SK-N-SH (cell line): ENCODE data around the gene ZNF474. TPM values are rescaled to one million over a fixed set of nuclear protein-coding genes. Genes with fewer than 3 reads are reported as not detected.
A peak's percentile ranks its signal among the peaks of the same experiment; 100 is the strongest.

Experiments
- CTCF ChIA-PET: fragments of 300-600, 350-600 bp; formaldehyde crosslinking; extraction: SDS; loops from one replicate; lab custom pipeline; 2021; lab: Yijun Ruan, JAX
- POLR2A ChIA-PET: fragments of 350-600 bp; sonication (Branson Sonifier 250); formaldehyde crosslinking; extraction: SDS; loops from one replicate; lab custom pipeline; 2020; ENCODE audit warnings: antibody characterized with exemption, inconsistent platforms; lab: Yijun Ruan, JAX
- DNase-seq: peaks from one replicate; pipeline ENCODE4 v3.0.0; 2012
- H2AFZ ChIP-seq: fragments of 200-600 bp; sonication (generic); 2 replicates; pipeline ENCODE4 v1.8.1; 2016; ENCODE audit warnings: antibody characterized with exemption, mild to moderate bottlenecking, low read depth
- H3F3A ChIP-seq: fragments of 200-600 bp; sonication (generic); replicated peaks from 2 replicates; pipeline ENCODE3; 2016; ENCODE audit warnings: antibody characterized with exemption, mild to moderate bottlenecking; ENCODE audit not compliant: insufficient read depth
- H3K27ac ChIP-seq, 2 experiments: fragments of 200-500 bp in 1 of 2; fragments of 200-600 bp in 1 of 2; sonication (Bioruptor generic) in 1 of 2; sonication (generic), shearing (Covaris generic) in 1 of 2; 2 replicates each; pipeline versions ENCODE4 v1.5.1 to v1.6.1; 2014 to 2016; ENCODE audit warnings: low read depth in 2 of 2, inconsistent platforms in 1 of 2, low read length in 1 of 2, mild to moderate bottlenecking in 1 of 2, mixed read lengths in 1 of 2
- H3K27me3 ChIP-seq: fragments of 200-600 bp; sonication (generic), shearing (Covaris generic); 2 replicates; pipeline ENCODE4 v1.6.1; 2016; ENCODE audit warnings: mixed run types; ENCODE audit not compliant: insufficient read depth
- H3K36me3 ChIP-seq, 2 experiments: fragments of 200-500 bp in 1 of 2; fragments of 200-600 bp in 1 of 2; sonication (Bioruptor generic) in 1 of 2; sonication (generic) in 1 of 2; replicated peaks in 1 of 2; 2 replicates each; pipeline versions ENCODE3 to v1.5.1; 2014 to 2016; ENCODE audit warnings: low read length in 1 of 2, mild to moderate bottlenecking in 1 of 2; ENCODE audit not compliant: insufficient read depth in 2 of 2, control insufficient read depth in 1 of 2
- H3K4me1 ChIP-seq, 2 experiments: fragments of 200-500 bp in 1 of 2; fragments of 200-600 bp in 1 of 2; sonication (Bioruptor generic) in 1 of 2; sonication (generic), shearing (Covaris generic) in 1 of 2; 2 replicates each; pipeline versions ENCODE4 v1.5.1 to v1.6.1; 2014 to 2016; ENCODE audit warnings: low read depth in 1 of 2, low read length in 1 of 2, mixed run types in 1 of 2; ENCODE audit not compliant: insufficient read depth in 2 of 2, control insufficient read depth in 1 of 2
- H3K4me2 ChIP-seq: fragments of 200-600 bp; sonication (generic), shearing (Covaris generic); 2 replicates; pipeline ENCODE4 v1.6.1; 2017; ENCODE audit warnings: mixed run types
- H3K4me3 ChIP-seq, 2 experiments: fragments of 200-500 bp in 1 of 2; fragments of 200-600 bp in 1 of 2; sonication (Bioruptor generic) in 1 of 2; sonication (generic), shearing (Covaris generic) in 1 of 2; 2 replicates each; pipeline versions ENCODE4 v1.5.1 to v1.8.1; 2014 to 2016; ENCODE audit warnings: low read depth in 2 of 2, inconsistent platforms in 1 of 2, low read length in 1 of 2, mild to moderate bottlenecking in 1 of 2, mixed read lengths in 1 of 2, moderate library complexity in 1 of 2
- H3K79me2 ChIP-seq: fragments of 200-600 bp; sonication (generic); 2 replicates; pipeline ENCODE4 v1.8.1; 2017; ENCODE audit warnings: mild to moderate bottlenecking; ENCODE audit not compliant: insufficient read depth
- H3K9ac ChIP-seq: fragments of 200-600 bp; sonication (generic); 2 replicates; pipeline ENCODE4 v1.6.1; 2017; ENCODE audit warnings: mixed run types
- H3K9me2 ChIP-seq: fragments of 200-600 bp; sonication (generic); 2 replicates; pipeline ENCODE4 v1.6.1; 2017; ENCODE audit warnings: mixed run types
- H3K9me3 ChIP-seq: fragments of 200-600 bp; sonication (generic); 2 replicates; pipeline ENCODE4 v1.6.1; 2017; ENCODE audit warnings: mixed run types, mild to moderate bottlenecking, moderate library complexity
- H4K20me1 ChIP-seq: fragments of 200-600 bp; sonication (generic); 2 replicates; pipeline ENCODE4 v1.6.1; 2017; ENCODE audit warnings: mild to moderate bottlenecking, mixed run types; ENCODE audit not compliant: insufficient read depth
- CHD2 ChIP-seq: fragments of 150-350 bp; IDR thresholded peaks from 2 replicates; pipeline ENCODE4 v1.6.1; 2018; ENCODE audit warnings: low read length; ENCODE audit not compliant: partially characterized antibody
- ELF1 ChIP-seq: IDR thresholded peaks from 2 replicates; pipeline ENCODE4 v1.4.0; 2012
- EP300 ChIP-seq, 2 experiments: IDR thresholded peaks; 2 replicates each; pipeline versions ENCODE4 v1.4.0 to v1.6.1; 2012; ENCODE audit warnings: borderline replicate concordance in 1 of 2, low read depth in 1 of 2, low read length in 1 of 2
- FOSL2 ChIP-seq: IDR thresholded peaks from 2 replicates; pipeline ENCODE4 v1.4.0; 2012; ENCODE audit warnings: low read depth, mild to moderate bottlenecking, moderate library complexity, borderline replicate concordance
- FOXJ3 ChIP-seq: sonication (generic); formaldehyde crosslinking; IDR thresholded peaks from 2 replicates; pipeline ENCODE4 v1.5.1; 2020; ENCODE audit warnings: mild to moderate bottlenecking, missing genetic modification reagents
- JUND ChIP-seq: IDR thresholded peaks from 2 replicates; pipeline ENCODE4 v1.4.0; 2012
- MEF2A ChIP-seq: IDR thresholded peaks from 2 replicates; pipeline ENCODE4 v1.4.0; 2012; ENCODE audit warnings: low read depth, borderline replicate concordance
- MXI1 ChIP-seq: IDR thresholded peaks from 2 replicates; pipeline ENCODE4 v1.6.1; 2012; ENCODE audit warnings: mild to moderate bottlenecking, low read depth, low read length, improper control_type of control experiment
- NFIC ChIP-seq: IDR thresholded peaks from 2 replicates; pipeline ENCODE4 v1.4.0; 2012; ENCODE audit warnings: borderline replicate concordance
- PBX3 ChIP-seq: IDR thresholded peaks from 2 replicates; pipeline ENCODE4; 2012
- POLR2AphosphoS5 ChIP-seq: IDR thresholded peaks from 2 replicates; pipeline ENCODE4 v1.6.1; 2012; ENCODE audit warnings: low read depth, low read length
- RAD21 ChIP-seq: IDR thresholded peaks from 2 replicates; pipeline ENCODE4 v1.6.1; 2012; ENCODE audit warnings: mild to moderate bottlenecking, low read length
- RCOR1 ChIP-seq: fragments of 150-350 bp; IDR thresholded peaks from 2 replicates; pipeline ENCODE4 v1.6.1; 2017; ENCODE audit warnings: antibody characterized with exemption, low read length
- RFX5 ChIP-seq: IDR thresholded peaks from 2 replicates; pipeline ENCODE4 v1.6.1; 2012; ENCODE audit warnings: mild to moderate bottlenecking, improper control_type of control experiment, low read length
- RXRA ChIP-seq: IDR thresholded peaks from 2 replicates; pipeline ENCODE4 v1.4.0; 2012; ENCODE audit warnings: low read depth, mild to moderate bottlenecking, borderline replicate concordance
- SIN3A ChIP-seq: IDR thresholded peaks from 2 replicates; pipeline ENCODE4 v1.6.1; 2012; ENCODE audit warnings: low read depth, mild to moderate bottlenecking, low read length, moderate library complexity, borderline replicate concordance
- SMC3 ChIP-seq: IDR thresholded peaks from 2 replicates; pipeline ENCODE4 v1.6.1; 2012; ENCODE audit warnings: low read depth, low read length, improper control_type of control experiment
- TAF1 ChIP-seq: IDR thresholded peaks from 2 replicates; pipeline ENCODE4 v1.6.1; 2012; ENCODE audit warnings: low read depth, mild to moderate bottlenecking, low read length, moderate library complexity, borderline replicate concordance
- TCF12 ChIP-seq: IDR thresholded peaks from 2 replicates; pipeline ENCODE4 v1.4.0; 2012
- TEAD4 ChIP-seq: IDR thresholded peaks from 2 replicates; pipeline ENCODE4 v1.4.0; 2012; ENCODE audit warnings: mild to moderate bottlenecking, borderline replicate concordance; ENCODE audit not compliant: insufficient read depth
- USF1 ChIP-seq: IDR thresholded peaks from 2 replicates; pipeline ENCODE4 v1.4.0; 2012; ENCODE audit warnings: low read depth, borderline replicate concordance
- YY1 ChIP-seq: IDR thresholded peaks from 2 replicates; pipeline ENCODE4 v1.4.0; 2012; ENCODE audit warnings: low read depth, mild to moderate bottlenecking
- ZBTB33 ChIP-seq: IDR thresholded peaks from 2 replicates; pipeline ENCODE4 v1.4.0; 2012; ENCODE audit warnings: low read depth, borderline replicate concordance
- WGBS: methylation state at CpG from one replicate; pipeline ENCODE4 v1.1.6; 2017; ENCODE audit warnings: low lambda C conversion rate; 5-methylcytosine and 5-hydroxymethylcytosine counted together
- polyA plus RNA-seq, 3 experiments: library from polyadenylated mRNA; depleted of rRNA; stranded (reverse); fragments of >200 nt; gene quantifications; 2 replicates each; pipeline ENCODE4 v1.2.3, GENCODE V29; 2012
- TF ChIP-seq, protein P1 (sequence below): IDR thresholded peaks from 2 replicates; pipeline ENCODE4 v1.6.1; 2012; ENCODE audit warnings: mild to moderate bottlenecking, low read depth, low read length, moderate library complexity
- TF ChIP-seq, protein P2 (sequence below): IDR thresholded peaks from 2 replicates; pipeline ENCODE4 v1.4.0; 2012; ENCODE audit warnings: low read depth

ZNF474 gene
- polyA plus RNA-seq, 1 of the 3 experiments (the other 2 are of a cell fraction) = 0.08 TPM

DNA sequence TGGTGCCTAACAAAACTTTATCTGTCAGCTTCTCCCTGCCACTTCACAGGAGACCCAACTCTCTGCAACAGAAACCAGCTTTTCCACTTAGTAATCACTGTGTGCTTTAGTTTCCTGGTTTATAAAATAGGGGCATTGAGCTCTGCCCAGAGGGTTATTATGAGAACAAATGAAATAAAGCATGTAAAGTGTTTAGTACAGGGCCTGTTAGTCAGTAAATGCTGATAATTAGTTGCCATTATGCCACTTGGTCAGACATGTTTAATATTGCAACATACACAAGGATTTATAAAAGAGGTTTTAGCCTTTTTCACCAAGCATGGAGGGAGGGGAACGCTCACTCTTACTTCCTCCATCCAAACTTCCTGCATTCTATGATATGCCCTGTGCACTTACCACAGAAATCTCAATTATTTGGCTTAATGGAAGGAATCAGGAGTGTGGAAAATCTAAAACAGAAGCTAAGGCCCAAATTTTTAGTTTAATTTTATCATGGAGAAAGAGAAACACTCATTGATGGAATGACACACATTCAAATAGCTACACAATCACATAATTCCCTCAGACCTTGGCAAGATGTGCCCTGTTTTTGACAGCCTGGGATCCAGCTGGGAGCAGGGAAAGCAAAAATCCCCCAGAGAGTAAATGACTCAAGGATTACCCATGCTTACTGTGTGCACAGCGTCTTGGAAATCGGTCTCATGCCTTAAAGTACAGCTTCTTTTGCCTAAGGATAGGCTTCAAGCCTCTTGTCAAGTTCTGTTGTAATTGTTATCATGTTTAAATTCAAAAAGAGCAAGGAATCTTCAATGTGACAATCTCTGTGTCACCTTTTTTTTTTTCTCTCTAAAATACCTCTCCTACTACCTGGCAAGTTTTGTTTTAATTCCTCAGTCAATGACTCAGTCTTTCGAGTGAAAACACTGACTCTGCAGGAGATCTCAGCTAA, 34.0 kb downstream of the ZNF474 start:
- H3K27me3 ChIP-seq = no peaks in the 10 kb centered on the region
- H2AFZ ChIP-seq = peak overlapping the region; percentile 56
- no peak for DNase-seq
- no peaks in the 10 kb centered on the region for H4K20me1 ChIP-seq
- H3K4me3 ChIP-seq = peak overlapping the region; percentile 3 to 25; a peak in 3 of 4 replicates
- ChIA-PET CTCF (interaction anchor here (1.8 kb wide), 1 partner anchor 13 kb away, joined by 4 read pairs; no protein-coding TSS in a partner anchor), POLR2A (no interaction called here)
- peak overlapping the region; percentile 56 for H3K4me2 ChIP-seq
- peak overlapping the region; percentile 60 for H3K9ac ChIP-seq
- H3K9me2 ChIP-seq = no peaks in the 10 kb centered on the region
- peaks cover 7 to 31% of the 10 kb centered on the region in 2 experiments for H3K4me1 ChIP-seq
- peak overlapping the region; percentile 75 to 96 for H3K27ac ChIP-seq
- H3K79me2 ChIP-seq = no peaks in the 10 kb centered on the region
- WGBS = 10% methylated on average over 4 of the region's 4 CpGs
- no peaks in the 10 kb centered on the region for H3K9me3 ChIP-seq
- H3K36me3 ChIP-seq = no peaks in the 10 kb centered on the region
- peaks cover 25% of the 10 kb centered on the region for H3F3A ChIP-seq
- no peak for TF ChIP-seq MEF2A
- no peak for TF ChIP-seq USF1
- TF ChIP-seq, protein P1, sequence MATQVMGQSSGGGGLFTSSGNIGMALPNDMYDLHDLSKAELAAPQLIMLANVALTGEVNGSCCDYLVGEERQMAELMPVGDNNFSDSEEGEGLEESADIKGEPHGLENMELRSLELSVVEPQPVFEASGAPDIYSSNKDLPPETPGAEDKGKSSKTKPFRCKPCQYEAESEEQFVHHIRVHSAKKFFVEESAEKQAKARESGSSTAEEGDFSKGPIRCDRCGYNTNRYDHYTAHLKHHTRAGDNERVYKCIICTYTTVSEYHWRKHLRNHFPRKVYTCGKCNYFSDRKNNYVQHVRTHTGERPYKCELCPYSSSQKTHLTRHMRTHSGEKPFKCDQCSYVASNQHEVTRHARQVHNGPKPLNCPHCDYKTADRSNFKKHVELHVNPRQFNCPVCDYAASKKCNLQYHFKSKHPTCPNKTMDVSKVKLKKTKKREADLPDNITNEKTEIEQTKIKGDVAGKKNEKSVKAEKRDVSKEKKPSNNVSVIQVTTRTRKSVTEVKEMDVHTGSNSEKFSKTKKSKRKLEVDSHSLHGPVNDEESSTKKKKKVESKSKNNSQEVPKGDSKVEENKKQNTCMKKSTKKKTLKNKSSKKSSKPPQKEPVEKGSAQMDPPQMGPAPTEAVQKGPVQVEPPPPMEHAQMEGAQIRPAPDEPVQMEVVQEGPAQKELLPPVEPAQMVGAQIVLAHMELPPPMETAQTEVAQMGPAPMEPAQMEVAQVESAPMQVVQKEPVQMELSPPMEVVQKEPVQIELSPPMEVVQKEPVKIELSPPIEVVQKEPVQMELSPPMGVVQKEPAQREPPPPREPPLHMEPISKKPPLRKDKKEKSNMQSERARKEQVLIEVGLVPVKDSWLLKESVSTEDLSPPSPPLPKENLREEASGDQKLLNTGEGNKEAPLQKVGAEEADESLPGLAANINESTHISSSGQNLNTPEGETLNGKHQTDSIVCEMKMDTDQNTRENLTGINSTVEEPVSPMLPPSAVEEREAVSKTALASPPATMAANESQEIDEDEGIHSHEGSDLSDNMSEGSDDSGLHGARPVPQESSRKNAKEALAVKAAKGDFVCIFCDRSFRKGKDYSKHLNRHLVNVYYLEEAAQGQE = 0 out of 2 replicates have a peak, but pooled peaks have one; percentile 33
- TF ChIP-seq RXRA = 0 out of 2 replicates have a peak, but pooled peaks have one; percentile 7
- peak; percentile 65 for TF ChIP-seq NFIC
- TF ChIP-seq YY1 = no peak
- TF ChIP-seq TAF1 = no peak
- no peak for TF ChIP-seq FOXJ3 (CRISPR knock-in tag)
- peak; percentile 89; the same call in 1 of the 2 replicates for TF ChIP-seq SIN3A
- peak; percentile 24 for TF ChIP-seq JUND
- TF ChIP-seq RCOR1 = no peak
- no peak for TF ChIP-seq RFX5
- TF ChIP-seq, protein P2, sequence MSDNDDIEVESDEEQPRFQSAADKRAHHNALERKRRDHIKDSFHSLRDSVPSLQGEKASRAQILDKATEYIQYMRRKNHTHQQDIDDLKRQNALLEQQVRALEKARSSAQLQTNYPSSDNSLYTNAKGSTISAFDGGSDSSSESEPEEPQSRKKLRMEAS = 0 out of 2 replicates have a peak, but pooled peaks have one; percentile 53
- TF ChIP-seq ELF1 = no peak
- TF ChIP-seq PBX3 = peak; percentile 79
- no peak; the same call in 1 of the 2 replicates for TF ChIP-seq ZBTB33
- peak; percentile 84 for TF ChIP-seq TCF12
- TF ChIP-seq POLR2AphosphoS5 = no peak; the same call in 1 of the 2 replicates
- peak; percentile 57 for TF ChIP-seq FOSL2
- TF ChIP-seq CHD2 = no peak
- TF ChIP-seq SMC3 = no peak
- TF ChIP-seq RAD21 = no peak
- TF ChIP-seq EP300 (IDR thresholded peaks at IDR 0.05; ENCODE audit: borderline replicate concordance in 1 of 2, low read depth in 1 of 2, low read length in 1 of 2) = peak in 1 of 2 experiments; percentile 67; a peak in 2 of 4 replicates
- no peak for TF ChIP-seq MXI1
- TF ChIP-seq TEAD4 = peak; percentile 50
